NT2/D1 (cell line): ENCODE data around the gene NHS.

ENCODE experiments used
- SUZ12 ChIP-seq: IDR thresholded peaks from 2 replicates; pipeline ENCODE4 v1.6.1; 2011; ENCODE audit not compliant: insufficient read length, insufficient read depth; ENCODE audit errors: extremely low read depth
- YY1 ChIP-seq: IDR thresholded peaks from 2 replicates; pipeline ENCODE4 v1.6.1; 2011; ENCODE audit not compliant: insufficient read length, insufficient read depth
- ZNF274 ChIP-seq: IDR thresholded peaks from 2 replicates; pipeline ENCODE4 v1.6.1; 2011; ENCODE audit warnings: mild to moderate bottlenecking, low read depth, low read length

GRCh38 chrX:17585006-17585405, 210.0 kb downstream of the NHS start:
- TF ChIP-seq YY1 (no peak), ZNF274 (no peak), SUZ12 (no peak)
